K562 (cell line): ENCODE measurements around the gene CCDC50. TPM values are rescaled to one million over a fixed set of nuclear protein-coding genes. Genes with fewer than 3 reads are reported as not detected.

Experiments
- ATAC-seq: fragments of 200-7000 bp; cut with Tn5 transposase; 3 replicates; pipeline ENCODE4 v1.9.1; 2020; ENCODE audit warnings: moderate library complexity
- BruUV-seq: library from RNA; stranded (reverse); fragments of 400-500 nt; replicated peaks from 2 replicates; lab custom pipeline; 2021; lab: Mats Ljungman, UMichigan
- CTCF ChIA-PET: fragments of 300-600 bp; formaldehyde crosslinking; extraction: SDS; loops from one replicate; lab custom pipeline; 2021; ENCODE audit warnings: low intra/inter-chr PET ratio; lab: Yijun Ruan, JAX
- POLR2A ChIA-PET: fragments of 300-600, 350-650 bp; sonication (Branson Sonifier 250); formaldehyde crosslinking; extraction: SDS; loops from one replicate; lab custom pipeline; 2021; ENCODE audit warnings: antibody characterized with exemption, inconsistent platforms; lab: Yijun Ruan, JAX
- DNase-seq, 4 experiments: peaks; one replicate each; pipeline versions ENCODE4 v3.0.0 to v3.0.0-alpha.2; 2011 to 2018; ENCODE audit warnings: low spot score in 3 of 4, mixed read lengths in 3 of 4; ENCODE audit errors: extremely low read depth in 1 of 4
- FAIRE-seq: peaks from 2 replicates; lab custom pipeline; 2011; peaks lifted over from hg19 to GRCh38; lab: Jason Lieb, UNC
- H2AFZ ChIP-seq: 2 replicates; pipeline ENCODE4 v1.6.0; 2011; ENCODE audit warnings: low read depth, low read length, control low read depth, inconsistent platforms
- H3K27ac ChIP-seq: fragments of 200-600 bp; 3 replicates; pipeline ENCODE4 v1.8.0; 2011; ENCODE audit warnings: low read depth, mild to moderate bottlenecking, control low read depth, inconsistent platforms, low read length, moderate library complexity, mixed read lengths; ENCODE audit errors: extremely low read depth
- H3K27me3 ChIP-seq, 2 experiments: fragments of 300-600 bp in 1 of 2; 2 replicates in 1 of 2; 3 replicates in 1 of 2; pipeline versions ENCODE4 v1.6.0 to v1.8.0; 2011; ENCODE audit warnings: inconsistent platforms in 2 of 2, low read length in 2 of 2, mild to moderate bottlenecking in 1 of 2, mixed read lengths in 1 of 2, moderate library complexity in 1 of 2; ENCODE audit not compliant: control insufficient read depth in 2 of 2, insufficient read depth in 2 of 2
- H3K36me3 ChIP-seq: fragments of 300-600 bp; 3 replicates; pipeline ENCODE4 v1.8.0; 2011; ENCODE audit warnings: mild to moderate bottlenecking, low read length, inconsistent platforms; ENCODE audit not compliant: control insufficient read depth, insufficient read depth
- H3K4me1 ChIP-seq, 2 experiments: fragments of 200-600 bp in 1 of 2; replicated peaks in 1 of 2; 2 replicates in 1 of 2; 3 replicates in 1 of 2; pipeline versions ENCODE4 v1.5.1 to v1.8.0; 2011; ENCODE audit warnings: inconsistent platforms in 2 of 2, low read length in 2 of 2, mild to moderate bottlenecking in 1 of 2, mixed read lengths in 1 of 2, moderate library complexity in 1 of 2; ENCODE audit not compliant: control insufficient read depth in 2 of 2, insufficient read depth in 2 of 2
- H3K4me2 ChIP-seq: 2 replicates; pipeline ENCODE4 v1.6.1; 2011; ENCODE audit warnings: low read length, control low read depth, inconsistent platforms, mixed read lengths; ENCODE audit not compliant: insufficient read depth
- H3K4me3 ChIP-seq: fragments of 200-600 bp; sonication (generic), shearing (Covaris generic); 2 replicates; pipeline ENCODE4 v1.5.1; 2016; ENCODE audit warnings: control low read depth, inconsistent platforms
- H3K79me2 ChIP-seq: fragments of 200-600 bp; 3 replicates; pipeline ENCODE4 v1.8.0; 2011; ENCODE audit warnings: low read length, inconsistent platforms; ENCODE audit not compliant: control insufficient read depth, insufficient read depth
- H3K9ac ChIP-seq, 2 experiments: 2 replicates each; pipeline versions ENCODE4 v1.6.0 to v1.6.1; 2011; ENCODE audit warnings: low read depth in 2 of 2, low read length in 2 of 2, control low read depth in 1 of 2, inconsistent platforms in 1 of 2, mild to moderate bottlenecking in 1 of 2, mixed read lengths in 1 of 2; ENCODE audit not compliant: insufficient read depth in 1 of 2
- H3K9me1 ChIP-seq: one replicate; pipeline ENCODE4 v1.6.0; 2011; ENCODE audit warnings: inconsistent platforms, mild to moderate bottlenecking, low read length, moderate library complexity; ENCODE audit not compliant: control insufficient read depth, insufficient read depth
- H3K9me3 ChIP-seq: replicated peaks from 2 replicates; pipeline ENCODE4 v1.5.1; 2011; ENCODE audit warnings: low read depth, low read length, inconsistent platforms; ENCODE audit not compliant: control insufficient read depth, insufficient read depth
- H4K20me1 ChIP-seq: replicated peaks from 2 replicates; pipeline ENCODE4 v1.6.1; 2011; ENCODE audit warnings: low read length, inconsistent platforms, mixed read lengths; ENCODE audit not compliant: control insufficient read depth, insufficient read depth
- FOXK1 ChIP-seq: sonication (generic); formaldehyde crosslinking; IDR thresholded peaks from 2 replicates; pipeline ENCODE4 v1.8.0; 2022; ENCODE audit warnings: missing genetic modification reagents, mild to moderate bottlenecking, borderline replicate concordance
- JUN ChIP-seq, 2 experiments: sonication (generic) in 1 of 2; formaldehyde crosslinking in 1 of 2; IDR thresholded peaks; 2 replicates each; pipeline versions ENCODE4 v1.6.1 to v1.8.0; 2012 to 2022; ENCODE audit warnings: borderline replicate concordance in 2 of 2, mild to moderate bottlenecking in 2 of 2, improper control_type of control experiment in 1 of 2, low read depth in 1 of 2, low read length in 1 of 2, missing genetic modification reagents in 1 of 2
- MXI1 ChIP-seq: IDR thresholded peaks from 2 replicates; pipeline ENCODE4 v1.6.1; 2011; ENCODE audit warnings: low read depth, mild to moderate bottlenecking, improper control_type of control experiment, low read length
- RFX5 ChIP-seq: IDR thresholded peaks from 2 replicates; pipeline ENCODE4 v1.6.1; 2011; ENCODE audit warnings: low read depth, mild to moderate bottlenecking, improper control_type of control experiment, low read length
- SMARCC2 ChIP-seq: fragments of 450-650 bp; IDR thresholded peaks from 2 replicates; pipeline ENCODE4 v1.6.1; 2017; ENCODE audit warnings: antibody characterized with exemption, moderate library complexity, mild to moderate bottlenecking, low read depth
- SREBF1 ChIP-seq: fragments of 150-350 bp; IDR thresholded peaks from 2 replicates; pipeline ENCODE4 v1.6.1; 2014; ENCODE audit warnings: antibody characterized with exemption, low read depth, low read length, borderline replicate concordance
- WGBS: fragments of 100-300 bp; shearing (Covaris generic); methylation state at CpG from one replicate; pipeline ENCODE4 v1.1.6; 2016; ENCODE audit warnings: low coverage, mixed read lengths; ENCODE audit not compliant: insufficient coverage; ENCODE audit errors: missing lambda C conversion rate; 5-methylcytosine and 5-hydroxymethylcytosine counted together
- in situ Hi-C: fragments of 300-500 bp; cut with MboI; formaldehyde crosslinking; loops from 4 replicates; pipeline ENCODE4 v1.15.0; 2018; ENCODE audit warnings: inconsistent platforms, mixed read lengths
- intact Hi-C: fragments of 100-400 bp; cut with micrococcal nuclease; formaldehyde crosslinking; loops from 2 replicates; pipeline ENCODE4 v1.14.2; 2022
- polyA plus RNA-seq, 8 experiments: library from polyadenylated mRNA; depleted of rRNA in 4 of 8; stranded (reverse) in 5 of 8; unstranded in 3 of 8; fragments of >200 nt; fragmentation: Nextera tagmentation in 2 of 8; fragmentation: Illumina TruSeq in 1 of 8; extraction: Ambion mirVana in 2 of 8; extraction: Trizol in 1 of 8; gene quantifications; 2 replicates each; pipeline versions ENCODE4 v1.2.1 to v1.2.3, GENCODE V29; 2011 to 2014; ENCODE audit warnings: inconsistent platforms in 1 of 8, missing spikeins in 1 of 8
- total RNA-seq, 7 experiments: library from RNA; depleted of rRNA in 6 of 7; stranded (reverse); fragments of >200 nt in 6 of 7; fragmentation: Illumina TruSeq in 2 of 7; extraction: Trizol in 2 of 7; gene quantifications; 2 replicates each; pipeline versions ENCODE4 v1.2.1 to v1.2.3, GENCODE V29; 2011 to 2021; ENCODE audit warnings: low replicate concordance in 1 of 7
- TF ChIP-seq, protein P1 (sequence below): fragments of 450-650 bp; formaldehyde crosslinking; IDR thresholded peaks from 2 replicates; pipeline ENCODE4 v1.4.0; 2020; ENCODE audit warnings: mild to moderate bottlenecking, moderate library complexity

Gene CCDC50
- total and polyA plus RNA-seq, 9 of the 15 experiments (the other 6 are each of a cell fraction or from before 2014, with no cell fraction given): 8.4 to 63.4 (median 40.4) TPM

- WGBS: no CpG with 5 or more reads among the region's 1 CpG
- Histone ChIP-seq H4K20me1 (no peaks in the 10 kb centered on the region), H2AFZ (no peak overlapping the region), H3K9me3 (no peaks in the 10 kb centered on the region), H3K79me2 (peaks cover 15% of the 10 kb centered on the region), H3K4me1 (no peaks in the 10 kb centered on the region), H3K36me3 (peaks cover under 1% of the 10 kb centered on the region; the same call in 1 of the 3 replicates), H3K4me3 (no peak overlapping the region), H3K9me1 (no peaks in the 10 kb centered on the region), H3K27ac (no peak overlapping the region), H3K4me2 (no peak overlapping the region), H3K27me3 (no peaks in the 10 kb centered on the region), H3K9ac (no peak overlapping the region)
- DNase-seq (no peak), FAIRE-seq (no peak), ATAC-seq (no peak)
- in situ Hi-C loops (no loop called here), intact Hi-C loops (no loop called here)
- POLR2A ChIA-PET: no interaction called here
- BruUV-seq: no TSS peak
- TF ChIP-seq MXI1 (no peak), SMARCC2 (no peak), RFX5 (no peak)
- CTCF ChIA-PET: no interaction called here
Measured at GRCh38 chr3:191352014-191352413, 22.8 kb downstream of the CCDC50 start.

DNA sequence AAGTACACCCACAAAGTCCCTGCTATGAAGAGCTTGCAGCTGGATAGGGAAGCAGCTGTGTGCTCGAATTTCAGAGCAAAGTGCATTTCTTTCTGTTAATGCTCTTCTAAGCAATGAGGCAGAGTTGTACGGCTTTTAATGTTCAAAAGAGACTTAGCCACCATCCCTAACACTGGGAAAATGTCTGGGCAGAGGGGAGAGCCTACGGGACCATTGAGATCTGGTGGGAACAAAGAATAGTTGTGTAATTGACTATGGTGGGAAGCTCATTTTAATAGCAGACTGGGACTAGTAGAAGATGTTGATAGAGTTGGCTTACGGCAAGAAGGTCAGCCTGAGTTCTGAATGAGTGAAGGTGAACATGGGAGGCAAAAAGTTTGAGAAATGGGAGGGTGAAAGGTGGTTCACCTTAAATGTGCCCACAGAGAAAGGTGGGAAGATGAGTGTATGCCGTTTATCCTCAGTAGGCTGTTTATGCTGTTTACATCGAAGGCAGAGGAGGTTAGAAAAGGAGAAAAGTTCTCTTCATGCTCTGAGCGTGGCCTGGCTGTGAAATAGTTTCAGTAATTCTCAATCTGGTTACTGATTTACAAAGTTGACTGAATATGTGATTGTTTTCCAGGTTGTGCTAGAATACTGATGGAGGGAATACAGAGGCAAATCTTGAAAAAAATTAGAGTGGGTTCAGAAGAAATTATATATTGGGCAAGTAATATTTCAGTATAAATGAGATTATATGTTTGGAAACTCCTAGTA, 24.0 kb downstream of the CCDC50 start:
- no peak for DNase-seq
- no peak overlapping the region for H3K9ac ChIP-seq
- ChIA-PET CTCF (no interaction called here), POLR2A (interaction anchor here (1.7 to 3.7 kb wide), 2 partner anchors 8 to 13 kb away, joined by 4 to 18 read pairs; no protein-coding TSS in a partner anchor)
- peaks cover 11% of the 10 kb centered on the region; the same call in 2 of the 3 replicates for H3K36me3 ChIP-seq
- no peak for ATAC-seq
- intact Hi-C loops: no loop called here
- no peaks in the 10 kb centered on the region for H4K20me1 ChIP-seq
- no TSS peak for BruUV-seq
- TF ChIP-seq, protein P1, sequence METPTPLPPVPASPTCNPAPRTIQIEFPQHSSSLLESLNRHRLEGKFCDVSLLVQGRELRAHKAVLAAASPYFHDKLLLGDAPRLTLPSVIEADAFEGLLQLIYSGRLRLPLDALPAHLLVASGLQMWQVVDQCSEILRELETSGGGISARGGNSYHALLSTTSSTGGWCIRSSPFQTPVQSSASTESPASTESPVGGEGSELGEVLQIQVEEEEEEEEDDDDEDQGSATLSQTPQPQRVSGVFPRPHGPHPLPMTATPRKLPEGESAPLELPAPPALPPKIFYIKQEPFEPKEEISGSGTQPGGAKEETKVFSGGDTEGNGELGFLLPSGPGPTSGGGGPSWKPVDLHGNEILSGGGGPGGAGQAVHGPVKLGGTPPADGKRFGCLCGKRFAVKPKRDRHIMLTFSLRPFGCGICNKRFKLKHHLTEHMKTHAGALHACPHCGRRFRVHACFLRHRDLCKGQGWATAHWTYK: no peak
- TF ChIP-seq JUN (IDR thresholded peaks at IDR 0.05; ENCODE audit: borderline replicate concordance, low read depth, low read length): no peak
- no peak for TF ChIP-seq JUN (CRISPR knock-in tag; IDR thresholded peaks at IDR 0.05; ENCODE audit: borderline replicate concordance)
- no peak for TF ChIP-seq FOXK1
- no peak for TF ChIP-seq SREBF1
- no peaks in the 10 kb centered on the region for H3K9me3 ChIP-seq
- WGBS: no CpG with 5 or more reads among the region's 7 CpGs
- no peaks in the 10 kb centered on the region for H3K9me1 ChIP-seq
- H3K4me1 ChIP-seq: no peaks in the 10 kb centered on the region
- H3K4me3 ChIP-seq: no peak overlapping the region
- H3K27ac ChIP-seq: no peak overlapping the region
- FAIRE-seq: no peak
- in situ Hi-C loops: no loop called here
- H3K4me2 ChIP-seq: no peak overlapping the region
- no peak overlapping the region for H2AFZ ChIP-seq
- H3K27me3 ChIP-seq: no peaks in the 10 kb centered on the region
- peaks cover 15% of the 10 kb centered on the region for H3K79me2 ChIP-seq
